GM12878 (cell line): Measurements from ENCODE around the gene HDAC9. TPM values are rescaled to one million over a fixed set of nuclear protein-coding genes. Genes with fewer than 3 reads are reported as not detected.

Experiments
- ATAC-seq: fragments of 200-7000 bp; cut with Tn5 transposase; 3 replicates; pipeline ENCODE4 v1.9.1; 2020; ENCODE audit warnings: mild to moderate bottlenecking, moderate library complexity
- BruUV-seq: library from RNA; stranded (reverse); fragments of 400-500 nt; replicated peaks from 2 replicates; lab custom pipeline; 2021; lab: Mats Ljungman, UMichigan
- CTCF ChIA-PET: fragments of 300-600 bp; sonication (Branson Sonifier 250); formaldehyde crosslinking; extraction: SDS; loops from one replicate; lab custom pipeline; 2021; ENCODE audit warnings: inconsistent platforms; lab: Yijun Ruan, JAX
- POLR2A ChIA-PET: fragments of 350-600 bp; formaldehyde crosslinking; extraction: SDS; loops from one replicate; lab custom pipeline; 2021; ENCODE audit warnings: inconsistent platforms; lab: Charles Lee
- RAD21 ChIA-PET: fragments of 300-600 bp; sonication (Branson Sonifier 250); formaldehyde crosslinking; loops from one replicate; lab custom pipeline; 2023; ENCODE audit warnings: antibody characterized with exemption; ENCODE audit not compliant: unreplicated experiment; lab: Charles Lee
- SMC1A ChIA-PET: fragments of 300-600 bp; sonication (Branson Sonifier 250); formaldehyde crosslinking; loops from one replicate; lab custom pipeline; 2023; ENCODE audit not compliant: unreplicated experiment, uncharacterized antibody; lab: Charles Lee
- DNase-seq: peaks from one replicate; pipeline ENCODE4 v3.0.0-alpha.2; 2011; ENCODE audit warnings: low read depth, low spot score
- FAIRE-seq: peaks from 3 replicates; lab custom pipeline; 2011; peaks lifted over from hg19 to GRCh38; lab: Jason Lieb, UNC
- H2AFZ ChIP-seq: 2 replicates; pipeline ENCODE4 v1.6.0; 2011; ENCODE audit warnings: low read depth, low read length, control low read depth; ENCODE audit not compliant: control insufficient read depth
- H3K27ac ChIP-seq: 2 replicates; pipeline ENCODE4 v1.5.1; 2011; ENCODE audit warnings: control low read depth; ENCODE audit not compliant: control insufficient read depth, insufficient read depth
- H3K27me3 ChIP-seq, 2 experiments: replicated peaks in 1 of 2; 2 replicates each; pipeline versions ENCODE4 v1.6.0 to v1.6.1; 2011; ENCODE audit warnings: low read length in 1 of 2; ENCODE audit not compliant: control insufficient read depth in 2 of 2, insufficient read depth in 2 of 2
- H3K36me3 ChIP-seq, 2 experiments: 2 replicates each; pipeline ENCODE4 v1.5.1; 2011; ENCODE audit warnings: low read length in 1 of 2; ENCODE audit not compliant: control insufficient read depth in 2 of 2, insufficient read depth in 2 of 2
- H3K4me1 ChIP-seq: 2 replicates; pipeline ENCODE4 v1.6.1; 2011; ENCODE audit warnings: mild to moderate bottlenecking, low read length, moderate library complexity, mixed read lengths; ENCODE audit not compliant: control insufficient read depth, insufficient read depth
- H3K4me2 ChIP-seq: 2 replicates; pipeline ENCODE4 v1.6.0; 2011; ENCODE audit warnings: control low read depth; ENCODE audit not compliant: control insufficient read depth, insufficient read depth
- H3K4me3 ChIP-seq: fragments of 200-600 bp; sonication (generic); 2 replicates; pipeline ENCODE4 v1.5.1; 2016
- H3K79me2 ChIP-seq: 2 replicates; pipeline ENCODE4 v1.6.0; 2011; ENCODE audit warnings: low read length; ENCODE audit not compliant: control insufficient read depth, insufficient read depth
- H3K9ac ChIP-seq: 2 replicates; pipeline ENCODE4 v1.8.0; 2011; ENCODE audit warnings: low read length, control low read depth, mixed read lengths; ENCODE audit not compliant: control insufficient read depth, insufficient read depth
- H3K9me3 ChIP-seq: replicated peaks from 3 replicates; pipeline ENCODE4 v1.5.1; 2011; ENCODE audit warnings: mild to moderate bottlenecking, low read length; ENCODE audit not compliant: control insufficient read depth, insufficient read depth
- H4K20me1 ChIP-seq: 2 replicates; pipeline ENCODE4 v1.6.0; 2011; ENCODE audit not compliant: control insufficient read depth, insufficient read depth
- CREM ChIP-seq: IDR thresholded peaks from 2 replicates; pipeline ENCODE4 v1.6.1; 2014; ENCODE audit warnings: antibody characterized with exemption, low read depth
- ELK1 ChIP-seq: IDR thresholded peaks from 2 replicates; pipeline ENCODE4 v1.6.1; 2012; ENCODE audit warnings: low read depth, low read length, improper control_type of control experiment
- GATAD2B ChIP-seq: fragments of 450-650 bp; conservative IDR thresholded peaks from 2 replicates; pipeline ENCODE4 v1.6.1; 2017; ENCODE audit warnings: low read depth, mild to moderate bottlenecking, moderate library complexity
- JUND ChIP-seq: IDR thresholded peaks from 2 replicates; pipeline ENCODE4 v1.6.1; 2012; ENCODE audit warnings: low read depth, mild to moderate bottlenecking, low read length, improper control_type of control experiment, moderate library complexity
- MEF2A ChIP-seq: IDR thresholded peaks from 2 replicates; pipeline ENCODE4 v1.6.1; 2011; ENCODE audit warnings: low read depth, mild to moderate bottlenecking, low read length, moderate library complexity; ENCODE audit not compliant: insufficient read depth
- POLR2AphosphoS5 ChIP-seq: IDR thresholded peaks from 2 replicates; pipeline ENCODE4 v1.6.1; 2011; ENCODE audit warnings: mild to moderate bottlenecking, low read length, inconsistent platforms
- RAD51 ChIP-seq: fragments of 450-650 bp; IDR thresholded peaks from 2 replicates; pipeline ENCODE4 v1.6.1; 2016; ENCODE audit warnings: moderate library complexity, mild to moderate bottlenecking, inconsistent platforms
- SUPT20H ChIP-seq: IDR thresholded peaks from 2 replicates; pipeline ENCODE4 v1.6.1; 2011; ENCODE audit warnings: low read depth, mild to moderate bottlenecking, low read length, moderate library complexity, borderline replicate concordance; ENCODE audit not compliant: control insufficient read depth
- ZBED1 ChIP-seq: IDR thresholded peaks from 2 replicates; pipeline ENCODE4 v1.6.1; 2016; ENCODE audit warnings: borderline replicate concordance
- ZNF24 ChIP-seq: fragments of 450-650 bp; IDR thresholded peaks from 2 replicates; pipeline ENCODE4 v1.6.1; 2017; ENCODE audit warnings: antibody characterized with exemption, mild to moderate bottlenecking
- WGBS: methylation state at CpG from one replicate; pipeline ENCODE4 v1.1.6; 2016; ENCODE audit warnings: low lambda C conversion rate; ENCODE audit not compliant: insufficient replicate concordance, insufficient coverage; ENCODE audit errors: missing lambda C conversion rate; 5-methylcytosine and 5-hydroxymethylcytosine counted together
- in situ Hi-C: fragments of 300-500 bp; cut with MboI; formaldehyde crosslinking; loops from 9 replicates; pipeline ENCODE4 v1.14.3; 2018; ENCODE audit warnings: mixed read lengths
- intact Hi-C: fragments of 100-400 bp; cut with micrococcal nuclease; formaldehyde crosslinking; loops from one replicate; pipeline ENCODE4 v1.14.2; 2022; ENCODE audit not compliant: unreplicated experiment
- polyA plus RNA-seq, 11 experiments: library from polyadenylated mRNA; depleted of rRNA in 4 of 11; unstranded in 6 of 11; stranded (reverse) in 5 of 11; fragments of >200 nt; fragmentation: Nextera tagmentation in 4 of 11; fragmentation: Illumina TruSeq in 1 of 11; extraction: Ambion mirVana in 4 of 11; extraction: Trizol in 1 of 11; gene quantifications; 1 replicate in 1 of 11; 2 replicates in 10 of 11; pipeline versions ENCODE4 v1.2.1 to v1.2.3, GENCODE V29; 2011 to 2016; ENCODE audit warnings: inconsistent platforms in 2 of 11, missing spikeins in 2 of 11, low read depth in 1 of 11
- total RNA-seq, 4 experiments: library from RNA; depleted of rRNA in 3 of 4; stranded (reverse); fragments of >200 nt in 3 of 4; fragmentation: Illumina TruSeq in 1 of 4; extraction: Trizol in 1 of 4; gene quantifications; 2 replicates each; pipeline versions ENCODE4 v1.2.1 to v1.2.3, GENCODE V29; 2013 to 2021
- TF ChIP-seq, protein P1 (sequence below): fragments of 150-350 bp; IDR thresholded peaks from 2 replicates; pipeline ENCODE4 v1.6.1; 2014; ENCODE audit warnings: mild to moderate bottlenecking, low read depth, low read length
- TF ChIP-seq, protein P2 (sequence below): fragments of 150-350 bp; IDR thresholded peaks from 2 replicates; pipeline ENCODE4 v1.6.1; 2016; ENCODE audit warnings: low read depth, low read length

The HDAC9 gene
- total and polyA plus RNA-seq, 10 of the 15 experiments (the other 5 are each of a cell fraction or from before 2014, with no cell fraction given), result 0.73 to 12.8 (median 0.92) TPM

DNA sequence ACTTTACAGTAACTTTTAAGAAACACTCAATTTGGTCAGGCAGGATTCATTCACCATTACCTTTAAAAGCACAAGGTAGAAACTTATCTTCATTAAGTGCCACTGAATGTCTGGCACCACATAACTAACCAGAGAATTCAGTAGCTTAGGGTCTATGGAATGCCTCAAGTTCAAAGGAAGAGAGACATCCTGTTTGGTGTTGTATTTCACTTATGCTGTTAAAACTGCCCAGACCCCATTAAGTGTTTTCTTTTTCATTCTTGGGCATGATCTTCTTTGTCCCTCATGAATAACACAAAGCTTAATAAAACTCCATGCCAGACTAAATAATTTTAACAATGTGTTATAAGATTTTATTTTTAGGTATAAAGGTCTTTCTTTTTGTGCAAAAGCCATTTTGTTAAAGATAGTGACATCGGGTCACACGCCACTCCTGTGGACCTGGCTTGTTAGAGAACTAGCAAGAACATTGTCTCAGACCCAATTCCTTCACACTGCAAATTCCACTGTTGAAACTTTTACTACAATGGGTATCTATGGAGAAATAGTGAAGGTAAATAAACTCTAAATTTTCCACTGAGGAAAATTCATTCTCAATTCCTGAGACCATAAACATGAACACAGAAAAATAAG, 400.9 kb downstream of the HDAC9 start:
- no peak for DNase-seq

DNA sequence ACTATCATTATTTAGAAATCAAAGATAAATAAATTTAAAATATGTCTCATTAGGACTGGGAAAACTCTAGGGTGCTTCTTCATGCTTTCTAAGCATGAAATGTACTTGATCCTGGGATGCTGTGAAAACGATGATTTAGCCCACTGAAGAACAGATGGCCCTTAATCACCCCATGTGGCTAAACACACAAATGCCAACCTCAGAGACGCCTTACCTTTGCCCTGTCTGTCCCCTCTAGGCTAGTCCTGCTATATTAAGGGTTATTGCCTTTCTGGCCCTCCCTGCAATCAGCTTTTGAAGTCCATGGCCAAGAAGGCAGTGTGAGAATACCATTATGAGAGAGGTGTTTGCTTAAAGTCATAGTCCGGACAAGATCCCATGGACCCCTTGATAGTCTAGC, 404.7 kb downstream of the HDAC9 start:
- H3K4me3 ChIP-seq, result no peak overlapping the region
- no peaks in the 10 kb centered on the region for H3K79me2 ChIP-seq
- no peaks in the 10 kb centered on the region for H4K20me1 ChIP-seq
- ChIA-PET SMC1A (no interaction called here), POLR2A (no interaction called here), RAD21 (no interaction called here), CTCF (no interaction called here)
- intact Hi-C loops, result no loop called here
- no peaks in the 10 kb centered on the region for H3K4me1 ChIP-seq
- no peak for ATAC-seq
- no peaks in the 10 kb centered on the region for H3K9me3 ChIP-seq
- no peaks in the 10 kb centered on the region for H3K27me3 ChIP-seq
- no peak overlapping the region for H3K27ac ChIP-seq
- WGBS, result 34% methylated on average over 3 of the region's 3 CpGs
- no peak overlapping the region for H3K4me2 ChIP-seq
- H3K9ac ChIP-seq, result no peak overlapping the region
- no peak for FAIRE-seq
- no peaks in the 10 kb centered on the region for H3K36me3 ChIP-seq
- in situ Hi-C loops, result no loop called here
- BruUV-seq, result no TSS peak
- no peak for DNase-seq
- no peak overlapping the region for H2AFZ ChIP-seq
- TF ChIP-seq ZNF24 (no peak), ELK1 (no peak), GATAD2B (no peak), RAD51 (no peak), CREM (no peak), MEF2A (no peak), JUND (no peak), ZBED1 (no peak), POLR2AphosphoS5 (no peak)
- TF ChIP-seq, protein P1, sequence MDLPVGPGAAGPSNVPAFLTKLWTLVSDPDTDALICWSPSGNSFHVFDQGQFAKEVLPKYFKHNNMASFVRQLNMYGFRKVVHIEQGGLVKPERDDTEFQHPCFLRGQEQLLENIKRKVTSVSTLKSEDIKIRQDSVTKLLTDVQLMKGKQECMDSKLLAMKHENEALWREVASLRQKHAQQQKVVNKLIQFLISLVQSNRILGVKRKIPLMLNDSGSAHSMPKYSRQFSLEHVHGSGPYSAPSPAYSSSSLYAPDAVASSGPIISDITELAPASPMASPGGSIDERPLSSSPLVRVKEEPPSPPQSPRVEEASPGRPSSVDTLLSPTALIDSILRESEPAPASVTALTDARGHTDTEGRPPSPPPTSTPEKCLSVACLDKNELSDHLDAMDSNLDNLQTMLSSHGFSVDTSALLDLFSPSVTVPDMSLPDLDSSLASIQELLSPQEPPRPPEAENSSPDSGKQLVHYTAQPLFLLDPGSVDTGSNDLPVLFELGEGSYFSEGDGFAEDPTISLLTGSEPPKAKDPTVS, result no peak
- TF ChIP-seq, protein P2, sequence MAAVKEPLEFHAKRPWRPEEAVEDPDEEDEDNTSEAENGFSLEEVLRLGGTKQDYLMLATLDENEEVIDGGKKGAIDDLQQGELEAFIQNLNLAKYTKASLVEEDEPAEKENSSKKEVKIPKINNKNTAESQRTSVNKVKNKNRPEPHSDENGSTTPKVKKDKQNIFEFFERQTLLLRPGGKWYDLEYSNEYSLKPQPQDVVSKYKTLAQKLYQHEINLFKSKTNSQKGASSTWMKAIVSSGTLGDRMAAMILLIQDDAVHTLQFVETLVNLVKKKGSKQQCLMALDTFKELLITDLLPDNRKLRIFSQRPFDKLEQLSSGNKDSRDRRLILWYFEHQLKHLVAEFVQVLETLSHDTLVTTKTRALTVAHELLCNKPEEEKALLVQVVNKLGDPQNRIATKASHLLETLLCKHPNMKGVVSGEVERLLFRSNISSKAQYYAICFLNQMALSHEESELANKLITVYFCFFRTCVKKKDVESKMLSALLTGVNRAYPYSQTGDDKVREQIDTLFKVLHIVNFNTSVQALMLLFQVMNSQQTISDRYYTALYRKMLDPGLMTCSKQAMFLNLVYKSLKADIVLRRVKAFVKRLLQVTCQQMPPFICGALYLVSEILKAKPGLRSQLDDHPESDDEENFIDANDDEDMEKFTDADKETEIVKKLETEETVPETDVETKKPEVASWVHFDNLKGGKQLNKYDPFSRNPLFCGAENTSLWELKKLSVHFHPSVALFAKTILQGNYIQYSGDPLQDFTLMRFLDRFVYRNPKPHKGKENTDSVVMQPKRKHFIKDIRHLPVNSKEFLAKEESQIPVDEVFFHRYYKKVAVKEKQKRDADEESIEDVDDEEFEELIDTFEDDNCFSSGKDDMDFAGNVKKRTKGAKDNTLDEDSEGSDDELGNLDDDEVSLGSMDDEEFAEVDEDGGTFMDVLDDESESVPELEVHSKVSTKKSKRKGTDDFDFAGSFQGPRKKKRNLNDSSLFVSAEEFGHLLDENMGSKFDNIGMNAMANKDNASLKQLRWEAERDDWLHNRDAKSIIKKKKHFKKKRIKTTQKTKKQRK, result no peak

More for the DNA sequence above, 400.9 kb downstream of the HDAC9 start:
- no peak overlapping the region for H3K27ac ChIP-seq
- no peaks in the 10 kb centered on the region for H4K20me1 ChIP-seq
- ChIA-PET CTCF (no interaction called here), POLR2A (no interaction called here), SMC1A (interaction anchor here (1.3 to 1.5 kb wide), 2 partner anchors 11 to 22 kb away, joined by 3 to 5 read pairs; no protein-coding TSS in a partner anchor), RAD21 (no interaction called here)
- H2AFZ ChIP-seq, result no peak overlapping the region
- TF ChIP-seq GATAD2B (no peak), SUPT20H (no peak)
- 84% methylated on average over 2 of the region's 2 CpGs for WGBS
- H3K9ac ChIP-seq, result no peak overlapping the region
- ATAC-seq, result no peak
- no peaks in the 10 kb centered on the region for H3K27me3 ChIP-seq
- no peaks in the 10 kb centered on the region for H3K4me1 ChIP-seq
- in situ Hi-C loops (no loop called here), intact Hi-C loops (no loop called here)
- no peaks in the 10 kb centered on the region for H3K36me3 ChIP-seq
- H3K9me3 ChIP-seq, result no peaks in the 10 kb centered on the region
- H3K79me2 ChIP-seq, result no peaks in the 10 kb centered on the region
- FAIRE-seq, result no peak
- H3K4me2 ChIP-seq, result no peak overlapping the region
- H3K4me3 ChIP-seq, result no peak overlapping the region
- BruUV-seq, result no TSS peak
